Measurements from ENCODE around the gene COX15.

DNA sequence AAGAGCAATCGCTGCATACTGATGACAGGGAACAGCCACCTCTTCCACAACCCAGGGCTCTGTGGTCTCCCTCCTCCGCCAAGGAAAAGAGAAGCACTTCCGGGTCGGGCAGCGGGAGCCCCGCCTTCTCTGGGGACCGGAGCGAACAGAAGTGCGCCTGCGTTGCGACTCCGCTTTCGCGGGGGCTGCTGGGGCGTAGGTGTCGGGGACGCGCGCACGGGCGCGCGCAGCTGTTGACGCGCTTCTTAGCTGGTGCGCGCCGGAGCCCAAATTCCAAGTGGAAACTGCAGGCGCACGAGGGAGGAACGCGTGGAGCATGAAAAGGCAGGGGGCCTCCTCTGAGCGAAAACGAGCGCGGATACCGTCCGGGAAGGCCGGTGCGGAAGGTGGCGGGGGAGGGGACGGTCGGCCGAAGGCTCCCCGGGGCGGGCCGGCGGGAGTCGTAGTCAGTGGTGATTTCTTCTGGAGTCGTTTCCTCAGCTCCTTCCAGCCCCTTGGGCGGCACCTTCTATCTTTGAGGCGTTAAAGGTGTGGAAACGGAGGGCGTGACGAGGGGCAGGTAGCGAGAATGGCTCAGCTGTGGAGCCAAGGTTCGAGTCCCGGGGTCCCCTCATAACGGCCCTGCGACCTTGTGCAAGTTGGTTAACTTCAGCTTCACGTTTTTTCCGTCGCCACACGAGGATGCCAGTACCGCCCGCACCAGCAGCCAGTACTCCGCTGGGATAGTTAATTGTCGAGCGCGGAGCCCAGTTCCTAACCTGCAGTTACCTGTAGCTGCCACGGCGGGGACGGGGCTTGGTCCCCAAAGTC, at the start of gene COX15, which contains the start of gene CUTC:
- TF ChIP-seq CREB1 (IDR thresholded peaks at IDR 0.05; ENCODE audit: low read depth) (no peak; the same call in 1 of the 2 replicates), FOXM1 (IDR thresholded peaks at IDR 0.05; ENCODE audit: borderline replicate concordance, low read depth) (no peak), REST (IDR thresholded peaks at IDR 0.05; ENCODE audit: low read depth) (no peak), TAF1 (IDR thresholded peaks at IDR 0.05; ENCODE audit: low read depth) (peak; percentile 97), EP300 (IDR thresholded peaks at IDR 0.05; ENCODE audit: borderline replicate concordance) (peak; percentile 19; the same call in 1 of the 2 replicates)

All from Ishikawa (cell line).